ENCODE data around the gene TMEM229B.

Gene TMEM229B

DNA sequence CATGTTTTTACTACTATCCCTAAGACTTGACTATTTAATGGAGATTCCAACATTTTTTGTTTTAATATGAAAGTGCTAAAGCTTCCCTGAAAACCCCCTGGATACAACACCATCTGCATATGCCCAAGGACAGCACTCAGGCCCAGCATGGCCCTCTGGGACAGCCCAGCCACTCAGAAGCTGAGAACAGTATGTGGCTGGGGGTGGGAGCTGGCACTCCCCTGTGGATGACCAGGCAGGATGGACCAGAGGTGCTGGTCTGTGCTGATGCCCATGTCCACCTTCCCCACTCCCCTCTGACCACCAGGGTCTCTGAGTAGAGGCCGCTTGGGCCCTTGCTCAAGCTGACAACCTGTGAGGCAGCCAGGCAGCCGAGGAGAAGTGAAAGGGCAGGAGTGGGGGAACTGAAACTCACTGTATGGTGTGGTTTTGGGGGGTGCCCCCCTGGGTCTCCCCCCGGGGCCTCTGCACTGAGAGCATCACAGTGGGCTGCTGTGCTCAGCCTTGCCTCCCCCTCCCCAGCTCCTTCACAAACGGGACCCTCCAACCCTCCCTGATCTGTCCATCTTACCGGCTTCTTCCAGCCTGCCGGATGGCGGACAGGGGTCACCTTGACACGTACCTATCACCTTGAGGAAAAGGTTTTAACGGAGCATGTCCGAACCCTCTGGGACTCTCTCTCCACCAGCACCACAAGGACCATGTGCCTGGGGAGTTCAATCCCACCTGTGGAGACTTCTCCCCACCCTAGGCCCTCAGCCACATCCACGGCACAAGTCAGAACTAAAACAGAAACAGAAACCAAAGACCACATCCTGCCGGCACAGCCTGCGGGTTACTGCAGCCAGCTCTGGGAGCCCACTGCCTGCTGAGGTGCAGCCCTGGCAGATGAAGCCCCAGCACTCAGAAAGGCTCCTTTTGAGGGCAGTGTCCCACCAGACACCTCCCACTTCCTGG, at the start of gene TMEM229B:
Gene TMEM229B (minus strand): TSS at position 785 of the 957 bp plus-strand sequence. CDS start 14,798 bp downstream, outside the sequence.
- no peak for DNase-seq (ENCODE audit: low spot score)

DNA sequence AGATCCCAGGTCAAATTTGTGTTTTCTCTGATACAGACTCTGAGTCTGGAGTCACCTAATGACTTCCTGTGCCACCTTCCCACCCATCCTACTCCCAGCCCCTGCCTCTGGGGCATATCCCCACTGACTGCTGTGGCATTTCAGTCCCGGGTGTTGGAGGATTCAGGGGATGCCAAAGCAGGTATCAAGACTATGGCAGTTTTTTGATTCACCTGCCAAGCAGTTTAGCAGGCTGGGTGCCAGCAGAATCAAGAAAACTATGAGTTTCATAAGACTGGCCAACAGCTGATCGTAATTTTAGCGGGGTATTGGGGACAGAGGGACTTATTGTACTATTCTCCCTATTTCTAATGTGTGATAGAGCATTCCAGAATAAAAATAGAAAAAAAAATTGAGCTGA, 49.2 kb upstream of the TMEM229B start:
- DNase-seq (ENCODE audit: low spot score): peak; percentile 17

GRCh38 chr14:67536087-67536486, 47.6 kb upstream of the TMEM229B start:
- DNase-seq (ENCODE audit: low spot score): no peak

DNA sequence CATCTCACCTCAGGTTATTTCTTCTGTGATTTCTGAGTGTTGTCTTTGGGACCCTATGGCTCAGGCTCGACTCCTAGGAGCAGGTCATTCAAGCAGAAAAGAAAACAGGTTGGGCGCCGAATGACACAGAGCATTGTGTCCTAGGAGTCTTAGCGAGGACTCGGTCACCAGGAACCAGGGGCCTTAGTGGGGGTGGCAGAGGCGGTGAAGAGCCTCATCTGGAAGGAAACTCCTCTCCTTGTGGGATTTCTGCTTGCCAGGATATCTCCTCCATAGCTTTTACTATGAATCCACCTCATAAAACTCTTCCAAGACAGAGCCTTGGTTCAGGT, 45.2 kb upstream of the TMEM229B start:
- peak; percentile 47 for DNase-seq (ENCODE audit: low spot score)

GRCh38 chr14:67532998-67533753, 44.7 kb upstream of the TMEM229B start, which contains the start of gene PLEKHH1:
Gene PLEKHH1 (plus strand): TSS chr14:67533290. CDS start chr14:67541868, 8,578 bp downstream.
- DNase-seq (ENCODE audit: low spot score): peak; percentile 70

DNA sequence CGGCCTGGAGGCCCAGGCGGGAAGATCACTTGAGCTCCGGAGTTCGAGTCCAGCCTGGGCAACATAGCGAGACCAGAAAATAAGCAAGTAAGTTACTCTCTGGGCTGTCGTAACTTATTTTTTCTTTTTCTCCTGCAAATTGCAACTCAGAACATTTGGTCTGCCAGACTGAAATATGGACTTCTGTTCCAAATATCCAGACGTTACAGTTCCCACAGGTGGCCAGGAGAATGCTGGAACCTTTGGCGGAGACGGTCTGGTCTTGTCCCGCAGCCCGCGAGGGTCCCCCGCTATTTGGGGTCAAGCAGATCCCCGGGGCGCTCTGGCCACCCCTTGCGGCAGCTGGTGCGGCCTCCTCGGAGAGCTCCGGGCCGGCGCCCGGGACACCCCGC, 44.1 kb upstream of the TMEM229B start:
- DNase-seq (ENCODE audit: low spot score): peak; percentile 32

DNA sequence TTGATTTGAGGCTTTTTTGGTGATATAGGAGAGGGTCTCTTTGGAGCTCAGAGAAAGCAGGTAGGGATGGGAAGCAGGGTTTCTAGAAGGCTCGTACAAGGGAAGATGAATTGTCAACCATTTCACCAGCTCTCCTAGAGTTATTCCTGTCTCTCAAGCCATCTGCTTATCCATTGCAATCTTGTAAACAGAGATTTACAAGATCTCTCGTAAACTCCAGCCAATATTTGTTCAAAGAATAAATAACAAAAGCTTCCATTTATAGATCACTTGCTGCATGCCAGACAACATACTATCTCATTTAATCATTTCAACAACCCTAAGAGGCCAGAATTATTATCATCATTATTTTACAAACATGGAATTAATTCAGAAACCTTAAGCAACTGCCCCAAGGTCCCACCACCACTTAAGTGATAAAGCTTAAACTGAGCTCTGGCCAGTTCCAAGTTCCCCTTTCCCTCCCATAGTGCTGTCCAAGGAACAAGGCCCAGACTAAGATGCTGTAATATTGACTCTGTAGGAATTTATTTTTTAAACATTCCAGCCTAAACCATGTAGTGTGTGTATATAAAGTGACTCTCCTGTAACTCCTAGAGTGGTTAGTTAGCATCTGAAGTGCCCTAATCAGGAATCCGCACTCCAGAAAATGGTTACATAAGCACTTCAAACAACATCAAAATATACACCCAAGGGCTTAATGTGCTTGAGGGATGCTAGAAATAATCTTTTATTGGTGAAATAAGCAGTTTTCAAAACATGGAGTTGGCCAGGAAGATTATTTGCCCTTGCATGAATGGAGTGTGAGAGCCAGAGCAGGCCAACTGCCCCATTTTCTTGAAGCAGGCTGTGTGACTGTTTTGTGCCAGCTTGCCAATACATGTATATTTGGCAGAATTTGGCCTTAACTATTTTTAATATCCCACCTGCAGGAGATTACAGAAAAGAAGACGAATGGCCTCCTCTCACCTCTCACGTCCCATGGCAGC, 41.7 kb upstream of the TMEM229B start:
- peak; percentile 30 for DNase-seq (ENCODE audit: low spot score)

GRCh38 chr14:67528276-67528675, 39.8 kb upstream of the TMEM229B start:
- no peak for DNase-seq (ENCODE audit: low spot score)

- no peak for DNase-seq (ENCODE audit: low spot score)
These were observed 39.2 kb upstream of the TMEM229B start for GRCh38 chr14:67527756-67528155.

GRCh38 chr14:67526676-67527459, 38.3 kb upstream of the TMEM229B start:
- DNase-seq (ENCODE audit: low spot score): peak; percentile 91

GRCh38 chr14:67526181-67526580, 37.7 kb upstream of the TMEM229B start:
- peak; percentile 41 for DNase-seq (ENCODE audit: low spot score)

GRCh38 chr14:67525389-67525788, 36.9 kb upstream of the TMEM229B start:
- DNase-seq (ENCODE audit: low spot score): no peak

GRCh38 chr14:67524634-67524963, 36.1 kb upstream of the TMEM229B start:
- no peak for DNase-seq (ENCODE audit: low spot score)

DNA sequence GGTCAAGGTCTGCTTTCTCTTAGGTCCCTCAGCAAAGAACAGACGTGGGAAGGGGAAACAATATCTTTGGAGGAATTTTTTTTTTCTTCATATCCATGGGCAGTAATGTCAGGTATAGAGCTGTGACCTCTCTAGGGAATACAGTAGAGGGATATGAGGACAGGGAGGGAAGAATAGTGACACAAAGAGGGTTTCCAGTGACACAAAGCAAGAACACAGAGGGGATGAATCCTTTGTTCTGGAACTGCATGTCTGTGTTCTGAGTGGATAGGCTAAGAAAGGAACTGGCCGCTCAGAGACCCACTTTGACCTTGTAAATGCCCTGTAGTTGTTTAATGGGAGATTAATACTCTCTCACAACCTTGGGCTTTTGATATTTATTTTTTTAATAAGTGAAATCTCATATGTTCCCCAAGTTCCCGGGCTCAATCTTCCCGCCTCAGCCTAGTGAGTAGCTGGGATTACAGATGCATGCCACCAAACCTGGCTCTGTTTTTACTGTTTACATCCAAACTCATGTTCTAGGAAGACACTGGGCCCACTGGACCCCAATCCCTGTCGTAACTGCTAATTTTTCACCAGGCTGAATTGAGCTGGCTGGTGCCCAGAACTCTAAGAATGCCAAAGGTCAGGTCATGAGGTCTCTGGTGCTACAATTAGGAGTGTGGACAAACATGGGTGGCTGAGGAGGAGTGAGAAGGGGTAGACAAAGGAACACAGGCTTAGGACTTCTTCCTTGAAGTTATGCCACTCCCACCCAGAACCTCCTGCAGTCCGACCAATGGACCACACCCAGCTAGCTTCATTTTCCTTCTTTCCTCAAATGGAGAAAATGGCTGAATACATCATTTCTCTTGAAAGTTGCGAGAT, 35.5 kb upstream of the TMEM229B start:
- DNase-seq (ENCODE audit: low spot score): no peak

GRCh38 chr14:67522270-67522669, 33.7 kb upstream of the TMEM229B start:
- no peak for DNase-seq (ENCODE audit: low spot score)

DNA sequence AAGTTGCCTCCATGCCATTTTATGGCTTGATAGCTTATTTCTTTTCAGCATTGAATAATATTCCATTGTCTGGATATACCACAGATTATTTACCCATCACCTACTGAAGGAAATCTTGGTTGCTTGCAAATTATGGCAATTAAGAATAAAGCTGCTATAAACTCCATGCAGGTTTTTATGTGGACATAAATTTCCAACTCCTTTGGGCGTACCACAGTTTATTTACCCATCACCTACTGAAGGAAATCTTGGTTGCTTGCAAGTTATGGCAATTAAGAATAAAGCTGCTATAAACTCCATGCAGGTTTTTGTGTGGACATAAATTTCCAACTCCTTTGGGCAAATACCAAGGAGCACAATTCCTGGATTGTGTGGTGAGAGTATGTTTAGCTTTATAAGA, 32.0 kb upstream of the TMEM229B start:
- DNase-seq (ENCODE audit: low spot score): no peak

- DNase-seq (ENCODE audit: low spot score): no peak
These were observed 30.9 kb upstream of the TMEM229B start for GRCh38 chr14:67519406-67519805.

- peak; percentile 82 for DNase-seq (ENCODE audit: low spot score)
These were observed 28.6 kb upstream of the TMEM229B start for GRCh38 chr14:67517083-67517482.

DNA sequence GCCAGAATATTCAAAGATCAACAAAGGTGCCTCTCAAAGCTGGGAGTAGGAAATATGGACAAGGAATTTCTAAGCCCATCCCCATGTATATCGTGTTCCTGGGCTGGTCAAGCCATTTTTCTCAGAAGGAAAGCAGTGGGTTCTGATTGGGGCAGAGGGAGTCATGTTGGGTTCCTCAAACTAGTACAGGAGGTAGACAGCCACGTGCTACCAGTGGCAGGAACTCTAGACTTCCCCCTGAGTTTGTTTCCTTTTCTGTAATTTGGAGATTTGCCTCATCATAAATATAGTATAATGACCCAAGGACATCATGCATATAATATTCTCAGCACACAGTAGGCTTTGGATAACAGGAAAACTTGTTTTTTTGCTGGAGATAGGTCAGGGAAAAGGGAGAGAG, 28.2 kb upstream of the TMEM229B start:
- peak; percentile 34 for DNase-seq (ENCODE audit: low spot score)
